Mesendoderm (in vitro differentiated cells): ENCODE data around the gene C16orf86. TPM values are rescaled to one million over a fixed set of nuclear protein-coding genes. Genes with fewer than 3 reads are reported as not detected.

Experiments used
- DNase-seq: peaks from one replicate; pipeline ENCODE4 v3.0.0; 2013
- H2AK5ac ChIP-seq: 2 replicates; pipeline ENCODE4 v1.6.1; 2013; ENCODE audit warnings: low read length, inconsistent platforms
- H2BK120ac ChIP-seq: 2 replicates; pipeline ENCODE4 v1.6.1; 2013; ENCODE audit warnings: low read depth, mild to moderate bottlenecking, low read length, moderate library complexity, mixed read lengths
- H2BK15ac ChIP-seq: replicated peaks from 2 replicates; pipeline ENCODE4 v1.6.1; 2013; ENCODE audit warnings: low read depth, mild to moderate bottlenecking, moderate library complexity
- H2BK5ac ChIP-seq: 2 replicates; pipeline ENCODE4 v1.6.1; 2013; ENCODE audit warnings: low read length, inconsistent platforms
- H3K18ac ChIP-seq: 2 replicates; pipeline ENCODE4 v1.6.1; 2013; ENCODE audit warnings: mild to moderate bottlenecking, low read length, mixed read lengths
- H3K23ac ChIP-seq: one replicate; pipeline ENCODE4 v1.6.1; 2013; ENCODE audit warnings: low read length
- H3K27ac ChIP-seq: 2 replicates; pipeline ENCODE4 v1.5.1; 2013; ENCODE audit warnings: low read depth, mild to moderate bottlenecking, inconsistent platforms, low read length, moderate library complexity
- H3K27me3 ChIP-seq: 2 replicates; pipeline ENCODE4 v1.6.1; 2013; ENCODE audit warnings: low read length, control low read depth, mild to moderate bottlenecking, inconsistent platforms; ENCODE audit not compliant: insufficient read depth, poor library complexity
- H3K36me3 ChIP-seq: 2 replicates; pipeline ENCODE4 v1.6.1; 2013; ENCODE audit warnings: low read length, inconsistent platforms; ENCODE audit not compliant: control insufficient read depth, insufficient read depth
- H3K4ac ChIP-seq: one replicate; pipeline ENCODE4 v1.6.1; 2013; ENCODE audit warnings: low read depth, mild to moderate bottlenecking, low read length, moderate library complexity
- H3K4me1 ChIP-seq: 2 replicates; pipeline ENCODE4 v1.6.1; 2013; ENCODE audit warnings: low read depth, low read length, inconsistent platforms; ENCODE audit not compliant: control insufficient read depth
- H3K4me2 ChIP-seq: 2 replicates; pipeline ENCODE4 v1.6.1; 2013; ENCODE audit warnings: low read length
- H3K4me3 ChIP-seq: 2 replicates; pipeline ENCODE4 v1.5.1; 2013; ENCODE audit warnings: mild to moderate bottlenecking, low read length
- H3K56ac ChIP-seq: one replicate; pipeline ENCODE4 v1.6.1; 2013; ENCODE audit warnings: low read length
- H3K79me1 ChIP-seq: 2 replicates; pipeline ENCODE4 v1.6.1; 2013; ENCODE audit warnings: low read length, inconsistent platforms
- H3K79me2 ChIP-seq: 2 replicates; pipeline ENCODE4 v1.6.1; 2013; ENCODE audit warnings: mild to moderate bottlenecking, low read length; ENCODE audit not compliant: control insufficient read depth, insufficient read depth
- H3K9ac ChIP-seq: 2 replicates; pipeline ENCODE4 v1.6.1; 2013; ENCODE audit warnings: low read length, inconsistent platforms
- H4K5ac ChIP-seq: one replicate; pipeline ENCODE4 v1.6.1; 2013; ENCODE audit warnings: low read length
- H4K8ac ChIP-seq: one replicate; pipeline ENCODE4 v1.6.1; 2013; ENCODE audit warnings: low read depth, mild to moderate bottlenecking, control low read depth, low read length, moderate library complexity
- whole genome bisulfite sequencing: extraction: QIAGEN DNeasy Blood & Tissue Kit; methylation state at CpG from one replicate; pipeline ENCODE4 v1.1.7; 2013; ENCODE audit warnings: low lambda C conversion rate, missing lambda C conversion rate; ENCODE audit not compliant: insufficient coverage; ENCODE audit errors: extremely low coverage; 5-methylcytosine and 5-hydroxymethylcytosine counted together
- polyA plus RNA-seq, 2 experiments: library from polyadenylated mRNA; stranded (reverse); fragments of 200-250 nt; gene quantifications; one replicate each; pipeline ENCODE4 v1.2.3, GENCODE V29; 2013

C16orf86 gene, protein sequence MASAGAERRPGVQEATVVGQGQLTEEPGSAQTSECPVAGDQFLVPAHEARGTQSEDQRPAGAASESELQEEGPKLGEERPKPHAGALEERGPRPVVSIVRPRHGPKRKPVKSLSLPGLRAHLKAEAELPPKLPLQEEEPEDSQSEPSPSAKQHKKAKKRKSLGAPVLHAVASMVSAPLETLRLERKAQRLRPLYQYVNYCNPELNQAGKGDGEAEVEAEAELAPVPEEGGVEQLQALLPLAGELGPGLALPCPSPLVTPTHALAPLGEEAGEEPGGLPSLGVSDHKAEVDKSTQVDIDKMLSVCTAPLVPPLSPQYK
- 0.49 TPM for polyA plus RNA-seq (2013, experiment 1 of 2)
- polyA plus RNA-seq (2013, experiment 2 of 2) = 0.29 TPM

DNA sequence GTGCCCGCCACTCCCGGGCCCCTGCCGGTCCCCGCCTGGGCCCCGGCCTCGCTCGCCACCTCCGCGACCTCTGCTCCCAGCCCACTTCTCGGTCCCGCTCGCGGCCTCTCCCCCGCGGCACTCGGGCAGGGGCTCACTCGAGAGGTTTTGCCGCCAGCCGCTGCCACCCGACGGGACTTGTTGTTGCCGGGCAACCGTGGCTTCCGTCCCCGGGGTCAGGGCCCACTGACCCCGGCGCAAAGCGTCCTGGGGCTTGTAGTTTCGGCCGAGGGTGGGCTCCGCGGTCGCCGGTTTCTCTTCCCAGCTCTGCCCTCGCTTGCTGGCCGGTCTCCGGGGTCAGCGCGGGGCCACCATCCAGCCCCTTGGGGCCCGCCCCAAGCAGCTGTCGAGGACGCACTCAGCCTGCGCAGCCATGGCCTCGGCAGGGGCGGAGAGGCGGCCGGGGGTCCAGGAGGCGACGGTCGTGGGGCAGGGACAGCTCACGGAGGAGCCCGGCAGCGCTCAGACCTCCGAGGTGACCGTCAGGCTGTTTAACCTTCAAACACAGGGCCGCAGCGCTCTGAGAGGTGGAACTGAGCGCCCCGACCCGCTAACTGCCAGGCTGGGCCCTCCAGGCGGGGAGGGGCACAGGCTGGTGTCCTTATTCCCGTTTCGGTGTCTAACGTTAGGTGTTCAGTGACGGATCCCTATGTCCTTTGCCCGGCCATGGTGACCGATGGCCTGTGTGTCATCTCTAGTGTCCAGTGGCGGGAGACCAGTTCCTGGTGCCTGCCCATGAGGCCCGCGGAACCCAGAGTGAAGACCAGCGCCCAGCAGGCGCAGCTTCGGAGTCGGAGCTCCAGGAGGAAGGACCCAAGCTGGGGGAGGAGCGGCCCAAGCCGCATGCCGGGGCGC lies at the start of gene C16orf86, which contains the start of gene ENKD1:
C16orf86 (plus strand) TSS at position 256 of the 894 bp plus-strand sequence; CDS start at position 413, 157 bp downstream.
ENKD1 (minus strand) TSS at position 192 of the 894 bp plus-strand sequence. CDS start 308 bp downstream, outside the sequence.
- Histone ChIP-seq H4K5ac (no peak within 1 kb of the TSS), H3K56ac (peak within 1 kb of the TSS; percentile 90), H3K79me2 (no peaks in the 10 kb centered on the region), H4K8ac (no peak within 1 kb of the TSS), H3K4me3 (peak within 1 kb of the TSS; percentile 58), H3K23ac (no peak within 1 kb of the TSS), H3K4ac (no peak within 1 kb of the TSS), H3K9ac (peak within 1 kb of the TSS; percentile 77), H2BK15ac (no peak within 1 kb of the TSS), H3K4me2 (peak within 1 kb of the TSS; percentile 70), H3K27ac (no peak within 1 kb of the TSS), H3K18ac (peak within 1 kb of the TSS; percentile 51), H3K79me1 (no peaks in the 10 kb centered on the region), H2BK5ac (no peak within 1 kb of the TSS), H3K36me3 (no peaks in the 10 kb centered on the region), H2AK5ac (no peak within 1 kb of the TSS), H2BK120ac (no peak within 1 kb of the TSS), H3K27me3 (no peaks in the 10 kb centered on the region), H3K4me1 (peaks cover 2% of the 10 kb centered on the region)
- WGBS = no CpG with 5 or more reads among the region's 78 CpGs
- DNase-seq = peak; percentile 91

DNA sequence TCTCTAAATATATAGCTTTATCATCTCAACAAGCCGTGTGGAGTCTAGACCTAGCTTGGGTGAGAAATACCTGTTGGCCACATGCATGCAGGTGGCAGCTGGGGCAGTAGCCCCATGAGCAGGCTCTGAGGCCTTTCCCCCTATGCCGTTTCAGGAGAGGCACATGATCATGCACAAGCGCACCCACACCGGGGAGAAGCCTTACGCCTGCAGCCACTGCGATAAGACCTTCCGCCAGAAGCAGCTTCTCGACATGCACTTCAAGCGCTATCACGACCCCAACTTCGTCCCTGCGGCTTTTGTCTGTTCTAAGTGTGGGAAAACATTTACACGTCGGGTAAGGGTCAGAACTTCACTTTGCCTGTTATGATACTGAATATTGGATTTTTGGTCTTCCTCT lies 38.4 kb upstream of the C16orf86 start:
- H2BK120ac ChIP-seq = no peak overlapping the region
- no peaks in the 10 kb centered on the region for H3K4me1 ChIP-seq
- no peaks in the 10 kb centered on the region for H3K79me1 ChIP-seq
- no peaks in the 10 kb centered on the region for H3K27me3 ChIP-seq
- no CpG with 5 or more reads among the region's 14 CpGs for WGBS
- no peak overlapping the region for H2AK5ac ChIP-seq
- no peak overlapping the region for H3K9ac ChIP-seq
- no peak overlapping the region for H2BK15ac ChIP-seq
- H3K4me2 ChIP-seq = no peak overlapping the region
- DNase-seq = no peak
- no peak overlapping the region for H2BK5ac ChIP-seq
- H3K23ac ChIP-seq = no peak overlapping the region
- no peak overlapping the region for H4K5ac ChIP-seq
- no peak overlapping the region for H3K18ac ChIP-seq
- peaks cover 13% of the 10 kb centered on the region for H3K36me3 ChIP-seq
- H3K4me3 ChIP-seq = no peak overlapping the region
- no peak overlapping the region for H4K8ac ChIP-seq
- no peak overlapping the region for H3K56ac ChIP-seq
- H3K4ac ChIP-seq = no peak overlapping the region
- no peak overlapping the region for H3K27ac ChIP-seq
- H3K79me2 ChIP-seq = no peaks in the 10 kb centered on the region

DNA sequence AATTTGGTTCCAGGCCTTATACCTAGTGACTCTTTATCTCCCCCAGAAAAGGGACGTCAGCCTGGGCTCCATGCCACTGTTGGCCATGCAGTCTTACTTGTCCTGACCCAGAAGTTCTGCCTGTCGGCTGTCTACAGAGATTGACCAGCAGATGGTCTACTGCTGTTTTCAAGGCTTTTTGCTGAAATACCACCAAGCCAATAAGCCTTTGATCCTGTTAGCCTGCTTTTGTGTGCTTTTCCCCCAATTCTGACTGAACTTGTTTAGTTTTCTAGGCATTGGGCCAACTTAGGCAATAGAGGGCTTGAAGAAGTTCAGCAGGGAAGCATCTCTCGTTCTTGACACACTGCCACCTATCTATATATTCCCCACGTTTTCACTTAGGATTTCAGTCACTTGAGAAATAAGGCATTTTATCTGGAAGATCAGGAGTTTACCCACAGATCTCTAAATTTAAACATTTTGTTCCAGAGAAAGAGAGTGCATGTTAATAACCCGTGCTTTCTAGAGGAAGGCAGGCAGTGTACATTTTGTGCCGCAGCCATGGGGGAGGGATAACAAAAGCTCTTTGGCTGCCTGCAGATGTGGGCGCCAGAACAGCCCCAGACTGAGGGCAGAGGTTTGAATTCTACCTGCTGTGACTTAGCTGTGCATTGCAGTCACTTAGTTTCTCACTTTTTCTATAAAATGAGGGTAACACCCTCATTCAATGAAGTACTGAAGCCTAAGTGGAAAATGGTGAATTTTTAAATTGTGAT lies 34.0 kb upstream of the C16orf86 start:
- H4K5ac ChIP-seq = no peak overlapping the region
- no peak overlapping the region for H3K27ac ChIP-seq
- DNase-seq = no peak
- H3K27me3 ChIP-seq = no peaks in the 10 kb centered on the region
- no peak overlapping the region for H3K4me2 ChIP-seq
- H3K4ac ChIP-seq = no peak overlapping the region
- no peak overlapping the region for H3K56ac ChIP-seq
- H3K79me2 ChIP-seq = no peaks in the 10 kb centered on the region
- no CpG with 5 or more reads among the region's 7 CpGs for WGBS
- no peak overlapping the region for H3K4me3 ChIP-seq
- H3K9ac ChIP-seq = no peak overlapping the region
- no peak overlapping the region for H3K18ac ChIP-seq
- no peaks in the 10 kb centered on the region for H3K79me1 ChIP-seq
- H4K8ac ChIP-seq = no peak overlapping the region
- no peak overlapping the region for H2BK5ac ChIP-seq
- no peak overlapping the region for H2BK120ac ChIP-seq
- H3K23ac ChIP-seq = no peak overlapping the region
- H2AK5ac ChIP-seq = no peak overlapping the region
- no peak overlapping the region for H2BK15ac ChIP-seq
- H3K4me1 ChIP-seq = no peaks in the 10 kb centered on the region
- H3K36me3 ChIP-seq = peaks cover 9% of the 10 kb centered on the region

DNA sequence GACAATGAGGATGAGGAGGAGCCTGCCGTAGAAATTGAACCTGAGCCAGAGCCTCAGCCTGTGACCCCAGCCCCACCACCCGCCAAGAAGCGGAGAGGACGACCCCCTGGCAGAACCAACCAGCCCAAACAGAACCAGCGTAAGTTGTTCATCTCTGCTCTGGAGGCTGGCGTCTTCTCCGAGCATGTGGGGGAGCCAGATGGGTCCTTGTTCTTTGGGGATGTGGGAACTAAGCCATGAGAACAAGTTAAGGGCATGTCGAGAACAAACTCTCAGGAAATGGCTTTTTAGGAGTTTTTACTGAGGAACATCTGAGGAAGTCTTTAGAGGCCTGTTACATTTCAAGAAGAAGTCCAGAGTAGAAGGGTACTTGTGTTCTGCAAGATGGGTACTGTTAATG lies 29.9 kb upstream of the C16orf86 start:
- peaks cover 6% of the 10 kb centered on the region for H3K36me3 ChIP-seq
- no peak overlapping the region for H2BK120ac ChIP-seq
- H3K79me1 ChIP-seq = no peaks in the 10 kb centered on the region
- no peak overlapping the region for H3K56ac ChIP-seq
- no peak overlapping the region for H2BK5ac ChIP-seq
- no peak overlapping the region for H3K23ac ChIP-seq
- H3K9ac ChIP-seq = no peak overlapping the region
- H2AK5ac ChIP-seq = no peak overlapping the region
- H4K5ac ChIP-seq = no peak overlapping the region
- no peak overlapping the region for H4K8ac ChIP-seq
- no peak overlapping the region for H2BK15ac ChIP-seq
- no peak overlapping the region for H3K27ac ChIP-seq
- H3K4me3 ChIP-seq = no peak overlapping the region
- H3K18ac ChIP-seq = no peak overlapping the region
- no peak for DNase-seq
- H3K79me2 ChIP-seq = no peaks in the 10 kb centered on the region
- H3K4ac ChIP-seq = no peak overlapping the region
- no CpG with 5 or more reads among the region's 8 CpGs for WGBS
- no peaks in the 10 kb centered on the region for H3K27me3 ChIP-seq
- no peaks in the 10 kb centered on the region for H3K4me1 ChIP-seq
- H3K4me2 ChIP-seq = no peak overlapping the region

DNA sequence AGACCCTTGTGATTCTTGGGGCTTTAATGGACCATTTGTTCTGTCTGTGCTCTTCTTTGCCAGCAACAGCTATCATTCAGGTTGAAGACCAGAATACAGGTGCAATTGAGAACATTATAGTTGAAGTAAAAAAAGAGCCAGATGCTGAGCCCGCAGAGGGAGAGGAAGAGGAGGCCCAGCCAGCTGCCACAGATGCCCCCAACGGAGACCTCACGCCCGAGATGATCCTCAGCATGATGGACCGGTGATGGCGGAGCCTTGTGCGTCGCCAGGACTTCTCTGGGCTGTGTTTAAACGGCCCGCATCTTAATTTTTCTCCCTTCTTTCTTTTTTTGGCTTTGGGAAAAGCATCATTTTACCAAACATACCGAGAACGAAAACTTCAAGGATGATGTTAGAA lies 29.0 kb upstream of the C16orf86 start:
- WGBS = no CpG with 5 or more reads among the region's 12 CpGs
- H4K8ac ChIP-seq = no peak overlapping the region
- no peak overlapping the region for H2BK15ac ChIP-seq

More for the DNA sequence above, 29.0 kb upstream of the C16orf86 start:
- Histone ChIP-seq H4K5ac (no peak overlapping the region), H3K23ac (no peak overlapping the region), H3K9ac (no peak overlapping the region), H3K4me1 (no peaks in the 10 kb centered on the region), H3K36me3 (peaks cover 6% of the 10 kb centered on the region), H3K79me2 (no peaks in the 10 kb centered on the region), H3K79me1 (no peaks in the 10 kb centered on the region), H2BK120ac (no peak overlapping the region), H3K56ac (no peak overlapping the region), H3K18ac (no peak overlapping the region), H2AK5ac (no peak overlapping the region), H3K27me3 (no peaks in the 10 kb centered on the region), H3K4me2 (no peak overlapping the region), H3K4ac (no peak overlapping the region), H3K4me3 (no peak overlapping the region), H3K27ac (no peak overlapping the region), H2BK5ac (no peak overlapping the region)
- DNase-seq = no peak
